HL-60/S4 treated with retinoic acid at 250 ng/mL for 4 days and 3 days (cell line): ENCODE data around the gene SLC4A9.
"Not testable (repeated sequence)": the region's sequence is repeated elsewhere in the genome, so short reads cannot be mapped to it uniquely, and the experiment has no call there.

Experiments used
- in situ Hi-C: fragments of 300-500 bp; cut with MboI; formaldehyde crosslinking; loops from 2 replicates; pipeline ENCODE4 v1.7.0; 2022; ENCODE audit warnings: low sequenced_read_pairs

The SLC4A9 gene

DNA sequence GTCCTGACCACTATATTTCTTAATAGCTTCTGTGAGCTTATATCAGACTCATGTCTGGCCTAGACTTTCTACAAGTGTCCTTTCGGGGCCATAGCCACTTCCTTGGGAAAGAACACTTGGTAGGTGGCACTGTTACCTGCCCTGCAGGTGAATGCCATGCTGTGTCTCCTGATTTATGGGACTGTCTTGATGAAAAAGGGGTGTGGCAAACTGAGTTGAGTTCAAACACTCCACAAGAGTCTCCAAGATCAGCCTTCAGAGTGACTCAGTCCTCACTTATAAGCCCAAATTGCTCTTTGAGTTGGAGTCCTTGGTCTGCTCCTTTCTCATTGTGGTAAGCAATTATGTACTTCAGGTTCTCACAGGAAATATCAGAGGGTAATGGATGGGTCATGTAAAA lies 31.7 kb downstream of the SLC4A9 start:
- in situ Hi-C loops = no loop called here

- in situ Hi-C loops = no loop called here
Measured at GRCh38 chr5:140393738-140394137, 33.7 kb downstream of the SLC4A9 start.

GRCh38 chr5:140398379-140398811 lies 38.4 kb downstream of the SLC4A9 start:
- in situ Hi-C loops = no loop called here

- in situ Hi-C loops = no loop called here
Measured at GRCh38 chr5:140399979-140400729, 40.2 kb downstream of the SLC4A9 start.

GRCh38 chr5:140400730-140401361 lies 40.9 kb downstream of the SLC4A9 start:
- in situ Hi-C loops = no loop called here

GRCh38 chr5:140401362-140402257 lies 41.6 kb downstream of the SLC4A9 start, which contains the start of gene ANKHD1:
Gene ANKHD1 (plus strand): TSS chr5:140401833. CDS start chr5:140401968, 135 bp downstream.
- in situ Hi-C loops = no loop called here

DNA sequence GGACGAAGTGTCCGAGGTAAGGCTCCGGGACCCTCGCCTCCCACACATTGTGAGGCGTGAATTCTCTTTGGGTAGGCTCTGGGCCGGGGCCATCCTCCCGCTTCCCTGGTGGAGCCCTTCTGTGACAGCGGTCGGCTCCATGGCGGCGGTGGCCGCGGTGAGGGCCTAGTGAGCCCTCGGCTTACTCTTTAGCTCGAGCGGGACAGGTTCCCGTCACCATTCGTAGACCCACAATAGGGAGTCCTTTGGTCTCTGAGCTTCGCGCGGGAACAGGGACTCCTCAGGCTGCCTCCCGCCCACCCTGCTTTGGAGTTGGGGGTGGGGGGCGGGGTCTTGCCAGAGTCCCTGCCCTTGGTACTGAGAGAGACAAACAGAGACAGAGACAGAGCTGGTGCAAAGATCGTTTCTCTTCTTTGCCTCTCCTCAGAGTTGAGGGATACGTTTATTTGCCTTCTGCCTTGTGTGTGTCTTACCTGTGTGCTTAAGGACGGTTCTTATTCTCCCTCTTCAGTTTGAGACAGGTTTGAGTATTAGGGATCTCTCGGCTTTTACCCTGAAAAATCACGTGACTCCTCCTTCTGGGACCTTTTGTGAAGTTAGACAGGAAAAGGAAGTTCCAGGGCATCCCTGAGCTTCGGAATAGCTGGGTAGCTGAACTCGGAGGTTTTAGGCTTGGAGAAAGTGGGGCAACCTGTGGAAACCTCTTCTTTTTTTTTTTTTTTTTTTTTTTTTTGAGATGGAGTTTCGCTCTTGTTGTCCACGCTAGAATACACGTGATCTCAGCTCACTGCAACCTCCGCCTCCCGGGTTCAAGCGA lies 42.5 kb downstream of the SLC4A9 start:
- in situ Hi-C loops = no loop called here

- in situ Hi-C loops = no loop called here
Measured at GRCh38 chr5:140403613-140404012, 43.6 kb downstream of the SLC4A9 start.

DNA sequence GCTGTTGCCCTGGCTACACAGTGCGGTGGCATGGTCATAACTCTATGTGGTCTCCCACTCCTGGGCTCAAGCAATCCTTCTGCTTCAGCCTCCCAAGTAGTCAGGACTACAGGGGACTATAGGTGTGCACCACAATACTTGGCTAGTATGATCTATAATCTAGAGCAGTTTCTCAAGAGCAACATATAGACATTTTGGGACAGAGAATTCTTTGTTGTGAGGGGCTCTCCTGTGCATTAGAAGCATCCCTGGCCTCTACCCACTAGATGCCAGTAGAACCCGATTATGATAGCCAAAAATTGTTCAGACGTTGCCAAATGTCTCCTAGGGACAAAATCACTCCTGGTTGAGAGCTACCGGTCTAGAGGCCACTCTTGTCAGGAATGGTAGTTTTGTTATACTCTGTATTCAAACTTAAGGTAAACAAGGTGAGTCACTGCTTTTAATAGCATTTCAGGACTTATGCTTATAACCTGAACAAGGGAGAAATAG lies 48.8 kb downstream of the SLC4A9 start:
- in situ Hi-C loops = no loop called here

DNA sequence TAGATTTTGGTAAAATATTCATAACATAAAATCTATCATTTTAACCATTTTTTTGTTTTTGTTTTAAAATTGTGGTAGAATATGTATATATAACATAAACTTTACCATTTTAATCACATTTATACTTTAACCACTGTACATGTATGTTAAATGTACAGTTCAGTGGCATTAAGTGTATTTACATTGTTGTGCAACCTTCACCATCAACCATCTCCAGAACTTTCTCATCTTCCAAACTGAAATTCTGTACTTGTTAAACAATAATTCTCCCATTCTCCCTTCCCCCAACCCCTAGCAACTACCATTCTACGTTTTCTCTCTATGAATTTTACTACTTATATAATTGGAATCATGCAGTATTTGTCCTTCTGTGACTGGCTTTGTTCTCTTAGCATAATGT lies 53.2 kb downstream of the SLC4A9 start:
- in situ Hi-C loops = no loop called here

DNA sequence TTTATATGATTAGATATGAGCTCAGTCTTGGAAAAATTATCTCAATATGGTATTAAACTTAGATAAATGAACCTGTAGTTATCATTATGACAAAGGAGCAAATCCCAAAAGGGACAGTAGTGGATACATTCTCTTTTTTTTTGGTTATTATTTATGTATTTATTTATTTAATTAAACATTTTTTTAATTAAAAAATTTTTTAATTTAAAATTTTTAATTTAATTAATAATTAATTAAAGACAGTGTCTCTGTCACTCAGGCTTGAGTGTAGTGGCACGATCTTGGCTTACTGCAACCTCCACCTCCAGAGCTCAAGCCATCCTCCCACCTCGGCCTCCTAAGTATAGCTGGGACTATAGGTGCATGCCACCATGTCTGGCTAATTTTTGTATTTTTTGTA lies 57.2 kb downstream of the SLC4A9 start:
- in situ Hi-C loops = no loop called here

DNA sequence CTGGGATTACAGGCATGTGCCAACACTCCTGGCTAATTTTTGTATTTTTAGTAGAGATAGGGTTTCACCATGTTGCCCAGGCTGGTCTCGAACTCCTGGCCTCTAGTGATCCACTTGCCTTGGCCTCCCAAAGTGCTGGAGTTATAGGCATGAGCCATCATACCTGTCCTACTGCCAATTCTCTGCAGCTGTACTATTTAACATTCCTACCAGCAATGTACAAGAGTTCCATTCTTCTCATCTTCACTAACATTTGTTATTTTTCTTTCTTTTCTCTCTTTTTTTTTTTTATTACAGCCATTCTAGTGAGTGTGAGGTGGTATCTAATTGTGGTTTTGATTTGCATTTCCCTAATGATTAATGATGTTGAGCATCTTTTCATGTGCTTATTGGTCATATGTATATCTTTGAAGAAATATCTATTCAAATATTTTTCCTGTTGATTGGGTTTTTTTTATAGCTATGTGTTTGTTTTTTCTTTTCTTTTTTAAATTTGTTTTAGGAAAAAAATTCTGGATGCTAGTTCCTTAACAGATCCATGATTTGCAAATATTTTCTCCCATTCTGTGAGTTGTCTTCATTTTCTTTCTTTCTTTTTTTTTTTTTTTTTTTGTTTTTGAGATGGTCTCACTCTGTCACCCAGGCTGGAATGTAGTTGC lies 59.0 kb downstream of the SLC4A9 start:
- in situ Hi-C loops = no loop called here

DNA sequence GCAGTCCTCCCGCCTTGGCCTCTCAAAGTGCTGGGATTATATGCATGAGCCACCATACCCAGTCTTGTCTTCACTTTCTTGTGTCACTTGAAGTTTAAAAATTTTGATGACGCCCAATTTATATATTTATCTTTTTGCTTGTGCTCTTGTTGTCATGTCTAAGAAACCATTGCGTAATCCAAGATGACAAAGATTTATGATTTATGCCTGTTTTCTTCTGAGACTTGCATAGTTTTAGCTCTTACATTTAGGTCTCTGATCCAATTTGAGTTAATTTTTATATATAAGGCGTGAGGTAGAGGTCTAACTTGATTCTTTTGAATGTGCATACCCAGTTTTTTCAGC lies 60.2 kb downstream of the SLC4A9 start:
- in situ Hi-C loops = no loop called here

GRCh38 chr5:140420665-140421361 lies 60.8 kb downstream of the SLC4A9 start:
- in situ Hi-C loops = no loop called here

- in situ Hi-C loops = not testable (repeated sequence)
Measured at GRCh38 chr5:140421375-140421774, 61.4 kb downstream of the SLC4A9 start.

DNA sequence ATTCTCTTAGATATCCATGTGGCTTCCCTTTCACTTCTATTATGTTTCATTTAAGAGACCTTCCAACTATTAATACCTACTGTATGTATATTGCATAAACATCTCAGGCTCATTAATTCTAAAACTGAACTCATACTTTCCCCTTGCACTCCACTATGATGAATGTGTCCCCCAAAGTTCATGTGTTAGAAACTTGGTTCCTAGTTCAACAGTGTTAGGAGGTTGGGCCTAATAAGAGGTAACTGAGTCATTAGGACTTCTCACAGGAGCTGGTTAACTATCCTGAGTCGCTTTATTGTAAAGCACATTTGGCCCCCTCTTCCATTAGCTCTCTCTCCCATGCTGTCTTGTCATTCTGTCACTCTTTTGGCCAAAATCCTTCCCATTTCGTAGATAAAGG lies 63.6 kb downstream of the SLC4A9 start:
- in situ Hi-C loops = no loop called here

GRCh38 chr5:140424135-140424534 lies 64.1 kb downstream of the SLC4A9 start:
- in situ Hi-C loops = no loop called here
